Fibroblast of lung (primary cell): ENCODE results near the gene RPS6KC1. TPM values are rescaled to one million over a fixed set of nuclear protein-coding genes. Genes with fewer than 3 reads are reported as not detected.

Experiments
- DNase-seq, 2 donors: peaks; one replicate each; pipeline versions ENCODE4 v3.0.0 to v3.0.0-alpha.2; 2010; ENCODE audit warnings: low read depth in 2 of 2
- H2AFZ ChIP-seq: 2 replicates; pipeline ENCODE4 v1.5.1; 2012; ENCODE audit warnings: low read length, control low read depth, inconsistent platforms
- H3K27ac ChIP-seq: 2 replicates; pipeline ENCODE4 v1.5.1; 2011; ENCODE audit warnings: low read length, control low read depth; ENCODE audit not compliant: insufficient read depth
- H3K27me3 ChIP-seq: 2 replicates; pipeline ENCODE4 v1.5.1; 2011; ENCODE audit warnings: mild to moderate bottlenecking, low read length; ENCODE audit not compliant: control insufficient read depth, insufficient read depth
- H3K36me3 ChIP-seq: 2 replicates; pipeline ENCODE4 v1.5.1; 2011; ENCODE audit warnings: low read length; ENCODE audit not compliant: control insufficient read depth, insufficient read depth
- H3K4me1 ChIP-seq: 2 replicates; pipeline ENCODE4 v1.5.1; 2011; ENCODE audit warnings: low read length; ENCODE audit not compliant: control insufficient read depth, insufficient read depth; ENCODE audit errors: extremely low read depth
- H3K4me2 ChIP-seq: 2 replicates; pipeline ENCODE4 v1.5.1; 2011; ENCODE audit warnings: low read length, control low read depth; ENCODE audit not compliant: insufficient read depth; ENCODE audit errors: extremely low read depth
- H3K4me3 ChIP-seq, 4 experiments: fragments of 200-600 bp in 1 of 4; sonication (generic) in 1 of 4; replicated peaks in 1 of 4; 2 replicates each; pipeline ENCODE4 v1.5.1; 2011 to 2016; ENCODE audit warnings: low read length in 4 of 4, low read depth in 3 of 4, mild to moderate bottlenecking in 3 of 4, control low read depth in 2 of 4, inconsistent platforms in 1 of 4, mixed read lengths in 1 of 4; ENCODE audit not compliant: insufficient read depth in 1 of 4; ENCODE audit errors: control extremely low read depth in 1 of 4
- H3K79me2 ChIP-seq: 2 replicates; pipeline ENCODE4 v1.5.1; 2012; ENCODE audit warnings: mild to moderate bottlenecking, low read length, inconsistent platforms; ENCODE audit not compliant: control insufficient read depth, insufficient read depth
- H3K9ac ChIP-seq: 2 replicates; pipeline ENCODE4 v1.5.1; 2011; ENCODE audit warnings: mild to moderate bottlenecking, low read length, control low read depth; ENCODE audit not compliant: insufficient read depth
- H3K9me3 ChIP-seq: 2 replicates; pipeline ENCODE4 v1.5.1; 2012; ENCODE audit warnings: low read depth, low read length; ENCODE audit not compliant: control insufficient read depth, insufficient read depth
- H4K20me1 ChIP-seq: 2 replicates; pipeline ENCODE4 v1.5.1; 2011; ENCODE audit warnings: low read length; ENCODE audit not compliant: control insufficient read depth, insufficient read depth; ENCODE audit errors: extremely low read depth
- CTCF ChIP-seq, 2 donors: IDR thresholded peaks in 1 of 2; conservative IDR thresholded peaks in 1 of 2; 1 replicate in 1 of 2; 2 replicates in 1 of 2; pipeline ENCODE4 v1.5.1; 2011 to 2012; ENCODE audit warnings: low read length in 2 of 2, control low read depth in 1 of 2, inconsistent platforms in 1 of 2, low read depth in 1 of 2, mild to moderate bottlenecking in 1 of 2
- EZH2 ChIP-seq: IDR thresholded peaks from 2 replicates; pipeline ENCODE4 v1.5.1; 2012; ENCODE audit warnings: low read length, control low read depth, mild to moderate bottlenecking; ENCODE audit errors: missing control alignments
- polyA plus RNA-seq, 2 donors: library from polyadenylated mRNA; depleted of rRNA in 1 of 2; stranded (reverse) in 1 of 2; unstranded in 1 of 2; fragments of >200 nt; gene quantifications; 2 replicates each; pipeline ENCODE4 v1.2.1, GENCODE V29; 2011 to 2012; ENCODE audit warnings: missing spikeins in 1 of 2
- total RNA-seq: library from RNA; depleted of rRNA; stranded (reverse); fragments of >200 nt; gene quantifications from 2 replicates; pipeline ENCODE4 v1.2.1, GENCODE V29; 2014

Gene RPS6KC1
- total and polyA plus RNA-seq, 2 donors (not counting 1 experiment from before 2014, with no cell fraction given) = 20.9 to 33.5 TPM

- Histone ChIP-seq H3K4me3 (no peak overlapping the region), H3K36me3 (no peaks in the 10 kb centered on the region), H3K27me3 (no peaks in the 10 kb centered on the region), H4K20me1 (no peaks in the 10 kb centered on the region), H3K27ac (no peak overlapping the region), H3K4me1 (no peaks in the 10 kb centered on the region), H3K4me2 (no peak overlapping the region), H2AFZ (no peak overlapping the region), H3K79me2 (no peaks in the 10 kb centered on the region), H3K9me3 (no peaks in the 10 kb centered on the region), H3K9ac (no peak overlapping the region)
- TF ChIP-seq EZH2 (no peak), CTCF (conservative IDR thresholded peaks at IDR 0.05 in 1 of 2, IDR thresholded peaks at IDR 0.05 in 1 of 2; ENCODE audit: low read depth in 1 of 2, low read length in 2 of 2) (peak in 1 of 2 donors; percentile 24)
- DNase-seq = no peak
These were observed 235.2 kb downstream of the RPS6KC1 start for GRCh38 chr1:213286235-213286634.

GRCh38 chr1:213287987-213288386 lies 236.9 kb downstream of the RPS6KC1 start:
- Histone ChIP-seq H3K27me3 (no peaks in the 10 kb centered on the region), H3K4me2 (no peak overlapping the region), H3K4me1 (no peaks in the 10 kb centered on the region), H2AFZ (no peak overlapping the region), H3K27ac (no peak overlapping the region), H3K36me3 (no peaks in the 10 kb centered on the region), H4K20me1 (no peaks in the 10 kb centered on the region), H3K9me3 (no peaks in the 10 kb centered on the region), H3K9ac (no peak overlapping the region), H3K79me2 (no peaks in the 10 kb centered on the region), H3K4me3 (no peak overlapping the region)
- no peak for DNase-seq
- no peak for TF ChIP-seq CTCF (conservative IDR thresholded peaks at IDR 0.05 in 1 of 2, IDR thresholded peaks at IDR 0.05 in 1 of 2; ENCODE audit: low read depth in 1 of 2, low read length in 2 of 2)
- no peak for TF ChIP-seq EZH2

- H4K20me1 ChIP-seq = no peaks in the 10 kb centered on the region
- H3K4me2 ChIP-seq = no peak overlapping the region
- no peak overlapping the region for H3K27ac ChIP-seq
- no peaks in the 10 kb centered on the region for H3K9me3 ChIP-seq
- no peak overlapping the region for H2AFZ ChIP-seq
- no peak for TF ChIP-seq EZH2
- TF ChIP-seq CTCF (conservative IDR thresholded peaks at IDR 0.05 in 1 of 2, IDR thresholded peaks at IDR 0.05 in 1 of 2; ENCODE audit: low read depth in 1 of 2, low read length in 2 of 2) = no peak
- H3K4me3 ChIP-seq = no peak overlapping the region
- H3K4me1 ChIP-seq = no peaks in the 10 kb centered on the region
- H3K79me2 ChIP-seq = no peaks in the 10 kb centered on the region
- no peak overlapping the region for H3K9ac ChIP-seq
- H3K27me3 ChIP-seq = no peaks in the 10 kb centered on the region
- no peak for DNase-seq
- no peaks in the 10 kb centered on the region for H3K36me3 ChIP-seq
These were observed 240.5 kb downstream of the RPS6KC1 start for GRCh38 chr1:213291526-213291925.
